K562 (cell line): ENCODE data around the gene INO80E. TPM values are rescaled to one million over a fixed set of nuclear protein-coding genes. Genes with fewer than 3 reads are reported as not detected.

Source experiments
- ATF1 ChIP-seq, 2 experiments: fragments of 450-650 bp in 1 of 2; IDR thresholded peaks; 2 replicates each; pipeline ENCODE4 v1.6.1; 2016; ENCODE audit warnings: missing compliant biosample characterization in 1 of 2, missing genetic modification characterization in 1 of 2
- CBFA2T3 ChIP-seq: fragments of 450-650 bp; IDR thresholded peaks from 2 replicates; pipeline ENCODE4 v1.6.1; 2017
- CREB1 ChIP-seq, 2 experiments: sonication (generic) in 1 of 2; formaldehyde crosslinking in 1 of 2; IDR thresholded peaks; 2 replicates each; pipeline versions ENCODE4 v1.6.1 to v1.8.0; 2012 to 2022; ENCODE audit warnings: inconsistent platforms in 1 of 2, mild to moderate bottlenecking in 1 of 2, missing genetic modification reagents in 1 of 2, moderate library complexity in 1 of 2
- FUS ChIP-seq: fragments of 200-400 bp; formaldehyde crosslinking; optimal IDR thresholded peaks from 2 replicates; pipeline ENCODE3; 2017; ENCODE audit warnings: low read depth, low read length
- GTF3C2 ChIP-seq: IDR thresholded peaks from 3 replicates; pipeline ENCODE4 v1.6.1; 2011; ENCODE audit warnings: borderline replicate concordance, mild to moderate bottlenecking, moderate library complexity; ENCODE audit not compliant: insufficient read length; ENCODE audit errors: extremely low read depth
- JUNB ChIP-seq: fragments of 450-650 bp; formaldehyde crosslinking; conservative IDR thresholded peaks from 2 replicates; pipeline ENCODE4 v1.4.0; 2020; ENCODE audit warnings: mild to moderate bottlenecking
- KLF16 ChIP-seq: IDR thresholded peaks from 2 replicates; pipeline ENCODE4 v1.6.1; 2016; ENCODE audit warnings: antibody characterized with exemption
- MECOM ChIP-seq: fragments of 250-450 bp; sonication (Bioruptor Pico); IDR thresholded peaks from 2 replicates; pipeline ENCODE4 v1.8.0; 2022; ENCODE audit warnings: inconsistent platforms
- NFIC ChIP-seq: fragments of 450-650 bp; IDR thresholded peaks from 2 replicates; pipeline ENCODE4 v1.6.1; 2017; ENCODE audit warnings: mild to moderate bottlenecking, inconsistent platforms
- OTX1 ChIP-seq: fragments of 450-650 bp; formaldehyde crosslinking; IDR thresholded peaks from 2 replicates; pipeline ENCODE4 v1.4.0; 2022; ENCODE audit warnings: mild to moderate bottlenecking
- PHF21A ChIP-seq: fragments of 450-650 bp; IDR thresholded peaks from 2 replicates; pipeline ENCODE4 v1.6.1; 2017; ENCODE audit warnings: low read depth, borderline replicate concordance
- RAD21 ChIP-seq, 2 experiments: fragments of 250-450 bp in 1 of 2; fragments of 450-650 bp in 1 of 2; sonication (Bioruptor Pico) in 1 of 2; formaldehyde crosslinking in 1 of 2; IDR thresholded peaks in 1 of 2; conservative IDR thresholded peaks in 1 of 2; 2 replicates each; pipeline versions ENCODE4 v1.4.0 to v1.8.0; 2020 to 2022; ENCODE audit warnings: mild to moderate bottlenecking in 2 of 2, moderate library complexity in 1 of 2
- RBM15 ChIP-seq: fragments of 200-400 bp; formaldehyde crosslinking; IDR thresholded peaks from 2 replicates; pipeline ENCODE4 v1.6.1; 2018; ENCODE audit warnings: mild to moderate bottlenecking, low read length, moderate library complexity; ENCODE audit not compliant: insufficient read depth
- SIRT6 ChIP-seq: IDR thresholded peaks from one replicate; pipeline ENCODE4 v1.6.1; 2012; ENCODE audit warnings: low read depth, mild to moderate bottlenecking, control low read depth, inconsistent platforms, low read length, moderate library complexity
- SMARCA4 ChIP-seq: fragments of 450-650 bp; IDR thresholded peaks from 2 replicates; pipeline ENCODE4 v1.6.1; 2016
- TCF7L2 ChIP-seq: fragments of 150-350 bp; IDR thresholded peaks from 2 replicates; pipeline ENCODE4 v1.6.1; 2016; ENCODE audit warnings: low read depth, mild to moderate bottlenecking, low read length, moderate library complexity
- ZBED1 ChIP-seq: IDR thresholded peaks from 2 replicates; pipeline ENCODE4 v1.6.1; 2014
- ZNF436 ChIP-seq: fragments of 250-450, 450-650 bp; sonication (Bioruptor Pico); formaldehyde crosslinking; IDR thresholded peaks from 2 replicates; pipeline ENCODE4 v1.7.0; 2020; ENCODE audit warnings: mild to moderate bottlenecking
- ZNF609 ChIP-seq: sonication (generic); formaldehyde crosslinking; IDR thresholded peaks from 2 replicates; pipeline ENCODE4 v1.8.1; 2023; ENCODE audit warnings: missing genetic modification reagents, mild to moderate bottlenecking, borderline replicate concordance
- ZSCAN32 ChIP-seq: fragments of 450-650 bp; formaldehyde crosslinking; IDR thresholded peaks from 2 replicates; pipeline ENCODE4 v1.4.0; 2020; ENCODE audit warnings: mild to moderate bottlenecking, moderate library complexity
- polyA plus RNA-seq, 8 experiments: library from polyadenylated mRNA; depleted of rRNA in 4 of 8; stranded (reverse) in 5 of 8; unstranded in 3 of 8; fragments of >200 nt; fragmentation: Nextera tagmentation in 2 of 8; fragmentation: Illumina TruSeq in 1 of 8; extraction: Ambion mirVana in 2 of 8; extraction: Trizol in 1 of 8; gene quantifications; 2 replicates each; pipeline versions ENCODE4 v1.2.1 to v1.2.3, GENCODE V29; 2011 to 2014; ENCODE audit warnings: inconsistent platforms in 1 of 8, missing spikeins in 1 of 8
- total RNA-seq, 7 experiments: library from RNA; depleted of rRNA in 6 of 7; stranded (reverse); fragments of >200 nt in 6 of 7; fragmentation: Illumina TruSeq in 2 of 7; extraction: Trizol in 2 of 7; gene quantifications; 2 replicates each; pipeline versions ENCODE4 v1.2.1 to v1.2.3, GENCODE V29; 2011 to 2021; ENCODE audit warnings: low replicate concordance in 1 of 7

Gene INO80E
- total and polyA plus RNA-seq, 9 of the 15 experiments (the other 6 are each of a cell fraction or from before 2014, with no cell fraction given) = 0.31 to 102 (median 49.3) TPM

GRCh38 chr16:29961479-29962343, 34.3 kb upstream of the INO80E start, which contains the start of gene TMEM219 (continued):
- TF ChIP-seq ATF1 (CRISPR knock-in tag; IDR thresholded peaks at IDR 0.05) (no peak), ATF1 (tag; IDR thresholded peaks at IDR 0.05) (peak; percentile 87), CBFA2T3 (no peak), OTX1 (no peak), MECOM (CRISPR knock-in tag) (no peak), ZSCAN32 (CRISPR knock-in tag) (no peak), JUNB (no peak), ZBED1 (0 out of 2 replicates have a peak, but pooled peaks have one; percentile 59), ZNF436 (CRISPR knock-in tag) (no peak), ZNF609 (CRISPR knock-in tag) (no peak), NFIC (peak; percentile 37; the same call in 1 of the 2 replicates), RAD21 (CRISPR knock-in tag; conservative IDR thresholded peaks at IDR 0.05 in 1 of 2, IDR thresholded peaks at IDR 0.05 in 1 of 2) (peak in 1 of 2 experiments; percentile 20; a peak in 2 of 4 replicates), FUS (no peak), TCF7L2 (peak; percentile 84), CREB1 (IDR thresholded peaks at IDR 0.05) (peak; percentile 83), CREB1 (CRISPR knock-in tag; IDR thresholded peaks at IDR 0.05) (no peak; the same call in 1 of the 2 replicates), SMARCA4 (peak; percentile 45), KLF16 (0 out of 2 replicates have a peak, but pooled peaks have one; percentile 5), PHF21A (no peak), SIRT6 (no peak), RBM15 (no peak), GTF3C2 (no peak)
